Right renal pelvis (tissue), 4 donors: ENCODE results near the gene PHACTR1. TPM values are rescaled to one million over a fixed set of nuclear protein-coding genes. Genes with fewer than 3 reads are reported as not detected.

ENCODE experiments used
- DNase-seq, 4 donors: peaks; one replicate each; pipeline ENCODE4 v3.0.0-alpha.2; 2013; ENCODE audit warnings: low read depth in 4 of 4, low spot score in 3 of 4, missing footprints in 1 of 4
- polyA plus RNA-seq, 4 donors: library from polyadenylated mRNA; unstranded; fragments of 120-200 nt; gene quantifications; one replicate each; pipeline ENCODE4 v1.2.1, GENCODE V29; 2013; ENCODE audit not compliant: insufficient read length in 4 of 4

Gene PHACTR1
- polyA plus RNA-seq, 4 donors: 9.9 to 16.4 (median 13.6) TPM

DNA sequence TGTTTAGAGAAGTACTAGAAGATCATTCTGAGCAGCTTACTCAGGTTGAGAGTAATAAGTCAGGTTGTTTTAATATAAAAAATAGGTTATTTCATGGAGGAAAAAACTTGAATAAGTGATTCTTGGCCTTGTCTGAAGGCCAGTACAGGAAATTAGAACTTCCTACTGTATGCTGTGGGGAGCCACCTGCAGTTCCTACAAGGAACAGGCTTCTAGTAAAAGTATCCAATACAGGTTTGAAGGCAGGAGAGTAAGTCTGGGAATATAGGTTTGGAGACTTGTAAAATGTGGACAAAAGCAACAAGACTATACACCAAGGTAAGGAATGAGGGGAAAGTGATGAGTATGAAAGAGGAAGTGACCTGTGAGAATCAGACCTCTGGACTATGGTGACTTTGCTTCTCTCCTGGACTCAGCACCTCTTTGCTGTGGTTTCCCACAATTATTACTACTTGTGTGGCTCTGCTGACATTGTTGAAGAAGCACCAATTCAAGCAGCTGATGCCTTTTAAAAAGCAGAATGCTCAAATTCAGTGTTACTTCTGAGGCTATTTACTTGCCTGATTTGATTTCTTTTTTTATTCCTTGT lies 333.2 kb downstream of the PHACTR1 start:
- DNase-seq: no peak

DNA sequence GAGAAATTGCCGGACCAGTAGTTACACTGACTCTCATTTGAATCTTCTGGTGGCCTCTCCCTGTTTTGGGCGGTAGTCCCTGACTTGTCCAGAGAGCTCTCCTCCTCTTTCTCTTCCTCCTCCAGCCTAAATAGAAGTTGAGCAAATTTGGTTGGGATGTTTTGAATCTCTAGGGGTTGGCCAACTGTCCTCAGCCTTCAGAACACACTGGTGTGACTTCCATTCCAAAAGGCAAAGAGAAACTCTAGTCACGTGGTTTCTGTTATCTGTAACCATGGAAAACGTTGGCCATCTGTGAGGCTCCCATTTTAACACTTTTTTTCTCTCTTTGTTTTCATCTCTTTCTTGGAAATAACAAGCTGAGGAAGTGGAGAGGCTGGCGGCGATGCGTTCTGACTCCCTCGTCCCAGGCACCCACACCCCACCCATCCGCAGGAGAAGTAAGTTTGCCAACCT lies 336.5 kb downstream of the PHACTR1 start:
- DNase-seq: no peak

DNA sequence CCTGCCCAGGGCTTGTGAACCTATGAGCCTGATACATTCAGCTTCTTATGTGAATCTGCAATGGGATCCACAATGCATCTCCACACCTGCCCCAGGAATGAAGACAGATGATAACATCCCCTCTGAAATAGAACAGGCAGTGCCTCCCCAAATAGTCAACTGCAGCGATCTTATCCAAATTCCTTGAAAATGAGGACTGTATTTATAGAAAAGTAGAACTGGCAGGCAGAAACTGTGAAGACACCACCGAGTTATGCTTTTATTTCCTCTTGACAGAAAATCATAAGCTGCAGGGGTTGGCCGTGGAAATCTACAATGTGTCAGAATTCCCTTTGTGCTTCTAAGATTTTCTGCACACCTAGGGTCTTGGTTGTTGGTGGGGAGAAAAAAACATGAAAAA lies 341.5 kb downstream of the PHACTR1 start:
- no peak for DNase-seq

DNA sequence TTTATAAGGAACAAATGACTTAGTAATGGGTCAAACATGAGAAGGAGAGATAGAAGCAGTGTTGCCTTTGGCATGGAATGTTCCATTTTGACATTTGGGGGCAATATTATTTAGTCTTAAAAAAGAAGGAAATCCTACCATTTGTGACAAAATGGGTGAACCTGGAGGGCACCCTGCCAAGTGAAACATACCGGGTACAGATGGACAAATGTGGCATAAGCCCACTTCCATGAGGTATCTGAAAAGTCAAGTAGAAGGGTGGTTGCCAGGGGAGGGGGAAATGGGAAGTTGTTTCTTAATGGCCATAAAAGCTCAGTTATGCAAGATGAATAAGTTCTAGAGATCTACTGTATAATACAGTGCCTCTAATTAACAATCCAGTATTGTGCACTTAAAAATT lies 342.5 kb downstream of the PHACTR1 start:
- DNase-seq: no peak

DNA sequence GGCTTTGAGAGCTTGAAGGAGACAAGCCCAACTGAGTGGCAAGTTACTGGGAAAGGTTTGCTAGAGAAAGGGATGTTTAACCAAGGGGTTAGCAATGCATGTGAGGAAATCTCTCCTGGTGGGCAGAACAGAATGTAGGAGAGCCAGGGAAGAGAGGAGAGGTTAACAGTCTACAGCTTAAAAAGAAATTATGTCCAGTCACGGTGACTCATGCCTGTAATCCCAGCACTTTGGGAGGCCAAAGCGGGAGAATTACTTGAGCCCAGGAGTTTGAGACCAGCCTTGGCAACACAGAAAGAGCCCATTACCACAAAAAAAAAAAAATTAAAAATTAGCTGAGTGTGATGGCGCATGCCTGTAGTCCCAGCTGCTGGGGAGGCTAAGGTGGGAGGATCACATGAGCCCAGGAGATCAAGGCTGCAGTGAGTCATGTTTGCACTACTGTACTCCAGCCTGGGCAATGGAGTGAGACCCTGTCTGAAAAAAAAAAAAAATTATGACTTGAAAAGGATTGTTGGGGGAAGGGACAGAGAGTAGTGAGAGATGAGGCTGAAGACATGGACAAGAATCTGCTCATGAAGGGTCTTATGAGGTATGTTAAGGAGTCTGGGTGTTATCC lies 346.8 kb downstream of the PHACTR1 start:
- no peak for DNase-seq

DNA sequence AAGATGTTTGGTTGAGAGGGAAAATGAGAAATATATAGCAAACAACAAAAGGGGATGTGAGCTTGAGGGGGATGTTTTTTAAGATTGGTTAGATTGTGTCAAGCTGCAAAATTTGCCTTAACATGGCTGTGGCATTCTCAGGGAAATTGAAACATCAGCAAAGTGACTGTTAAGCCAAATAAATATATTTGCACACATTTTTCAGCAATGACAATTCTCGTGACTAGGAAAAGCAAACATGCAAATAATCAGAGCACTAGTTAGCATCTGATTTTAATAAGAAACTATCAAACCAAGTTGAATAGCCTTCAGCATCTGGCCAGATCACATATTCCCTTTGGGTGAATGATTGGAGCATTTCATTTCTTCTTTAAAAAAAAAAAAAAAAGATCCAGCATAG lies 349.0 kb downstream of the PHACTR1 start:
- no peak for DNase-seq

DNA sequence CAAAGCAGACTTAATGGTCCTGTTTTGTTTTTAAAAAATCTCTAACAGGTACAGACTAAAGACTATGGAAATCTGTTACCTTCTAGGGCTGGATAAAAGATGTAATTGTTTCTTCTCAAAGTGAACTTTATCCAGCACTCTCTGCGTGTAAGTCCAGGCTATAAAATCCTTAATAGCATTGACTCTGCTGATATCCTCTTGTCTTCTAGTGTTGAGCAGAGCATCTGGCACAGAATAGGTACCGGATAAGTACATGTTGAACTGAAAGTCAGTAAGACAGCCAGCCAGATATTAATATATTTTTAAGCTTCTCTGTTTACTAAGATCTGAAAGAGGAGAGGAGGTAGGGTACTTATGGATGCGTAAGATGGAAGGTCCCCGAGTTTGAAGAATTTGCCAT lies 349.5 kb downstream of the PHACTR1 start:
- no peak for DNase-seq

DNA sequence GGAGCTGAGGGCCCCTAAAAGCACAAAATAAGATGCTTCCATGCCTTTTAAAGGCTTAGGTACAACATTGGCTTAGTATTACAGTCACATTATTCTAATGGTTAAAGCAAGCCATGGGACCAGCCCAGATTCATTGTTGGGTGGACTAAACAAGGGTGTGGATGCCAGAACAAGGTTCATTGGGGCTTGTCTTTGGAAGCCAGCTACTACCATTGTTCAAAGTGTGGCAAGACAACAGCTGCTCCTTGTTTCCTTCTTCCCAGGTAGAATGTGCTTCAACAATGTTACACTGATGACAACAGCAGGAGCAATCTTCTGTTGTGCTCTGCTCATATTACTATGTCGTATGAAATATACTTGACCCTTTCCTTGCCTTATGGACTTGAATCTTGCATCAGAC lies 350.3 kb downstream of the PHACTR1 start:
- DNase-seq: no peak

DNA sequence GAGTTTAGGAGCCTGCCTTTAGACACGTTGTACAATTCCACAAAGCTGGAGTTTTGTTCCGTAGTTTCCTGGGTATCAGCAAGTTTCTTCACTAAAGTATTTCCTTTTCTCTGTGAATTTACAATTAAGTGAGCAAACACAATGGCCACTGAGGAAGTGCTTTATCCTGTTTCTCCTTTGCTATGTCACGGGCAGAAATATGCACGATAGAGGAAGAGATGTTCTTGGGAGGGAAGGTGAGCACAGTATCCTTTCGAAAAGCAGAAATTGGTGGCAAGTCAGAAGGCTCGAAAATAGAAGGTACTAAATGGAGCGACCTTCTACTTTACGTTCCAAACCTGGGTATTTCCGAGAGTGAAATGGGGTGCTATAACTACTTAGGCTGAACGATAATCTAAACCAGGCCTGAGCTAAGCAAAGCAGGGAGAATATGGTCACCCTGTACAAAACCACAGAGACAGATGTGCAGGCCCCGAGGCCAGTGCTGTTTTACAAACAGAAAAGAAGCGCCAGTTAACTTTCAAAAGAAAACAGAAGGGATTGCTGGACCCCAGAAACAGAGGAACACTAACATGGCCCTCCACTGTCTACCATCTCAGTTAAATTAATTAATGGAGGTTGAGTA lies 352.1 kb downstream of the PHACTR1 start:
- DNase-seq: no peak

DNA sequence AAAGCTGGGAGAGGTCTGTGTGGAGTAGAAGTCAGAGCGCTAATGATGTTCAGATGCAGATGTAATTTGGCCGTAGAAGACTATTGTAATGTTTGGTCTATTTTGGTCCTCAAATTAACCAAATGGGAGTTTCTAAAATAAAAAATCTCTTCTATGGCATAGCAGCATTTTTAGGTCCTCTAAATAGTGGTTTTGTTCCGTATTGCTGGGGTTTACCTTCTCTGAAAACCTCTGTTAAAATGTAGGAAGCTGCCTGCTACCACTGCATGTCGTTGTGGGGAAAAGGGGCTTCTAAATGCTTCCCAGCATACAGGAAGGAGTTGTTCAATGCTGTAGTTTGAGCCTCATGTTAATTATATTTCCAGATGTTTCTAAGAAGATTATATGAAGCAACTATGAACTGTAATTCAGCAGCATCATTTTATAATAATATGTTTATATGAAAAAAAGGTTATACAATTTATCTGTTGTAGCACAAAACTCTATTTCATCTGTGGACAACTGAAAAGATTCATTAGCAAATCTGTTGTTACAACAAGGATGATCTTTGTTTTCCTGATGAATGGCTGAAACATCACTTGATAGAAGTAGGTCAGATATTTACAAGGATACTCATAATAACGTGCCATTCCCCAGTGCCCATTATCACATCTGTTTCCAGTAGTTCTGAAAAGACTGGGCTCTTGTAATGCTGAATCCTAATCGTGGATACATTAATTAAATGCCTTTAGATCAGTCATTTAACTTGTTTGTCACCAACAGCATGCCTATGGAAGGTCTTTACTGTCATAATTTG lies 355.2 kb downstream of the PHACTR1 start:
- no peak for DNase-seq

DNA sequence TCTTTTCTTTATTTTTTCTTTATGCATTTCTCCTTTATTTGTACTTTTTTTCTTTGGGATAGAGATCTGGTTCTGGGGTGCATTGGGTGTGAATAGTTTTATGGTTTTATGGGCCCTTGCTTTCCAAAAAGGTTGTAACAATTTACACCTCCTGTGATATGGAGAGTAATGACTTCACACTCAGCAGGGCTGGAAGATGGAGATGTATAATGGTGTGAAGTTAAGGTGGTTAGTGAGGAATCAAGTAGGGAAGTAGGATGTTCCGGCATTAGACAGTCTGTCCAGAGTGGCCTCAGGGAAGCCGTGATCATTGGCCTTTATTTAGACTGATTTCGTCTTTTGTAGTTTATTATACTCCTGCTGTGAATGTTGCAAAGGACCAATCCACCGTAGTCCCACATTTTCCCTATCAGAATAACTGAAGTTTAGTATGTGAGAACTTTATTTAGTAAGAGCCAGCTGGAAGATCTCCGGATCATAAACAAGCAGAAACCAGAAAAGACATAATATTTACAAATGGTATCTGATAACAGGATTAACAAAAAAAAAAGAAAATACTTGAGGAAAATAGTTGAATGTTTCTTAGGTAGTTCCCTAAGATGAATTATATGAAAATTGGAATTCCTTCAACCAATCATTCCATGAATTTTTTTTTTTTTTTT lies 356.2 kb downstream of the PHACTR1 start:
- no peak for DNase-seq

DNA sequence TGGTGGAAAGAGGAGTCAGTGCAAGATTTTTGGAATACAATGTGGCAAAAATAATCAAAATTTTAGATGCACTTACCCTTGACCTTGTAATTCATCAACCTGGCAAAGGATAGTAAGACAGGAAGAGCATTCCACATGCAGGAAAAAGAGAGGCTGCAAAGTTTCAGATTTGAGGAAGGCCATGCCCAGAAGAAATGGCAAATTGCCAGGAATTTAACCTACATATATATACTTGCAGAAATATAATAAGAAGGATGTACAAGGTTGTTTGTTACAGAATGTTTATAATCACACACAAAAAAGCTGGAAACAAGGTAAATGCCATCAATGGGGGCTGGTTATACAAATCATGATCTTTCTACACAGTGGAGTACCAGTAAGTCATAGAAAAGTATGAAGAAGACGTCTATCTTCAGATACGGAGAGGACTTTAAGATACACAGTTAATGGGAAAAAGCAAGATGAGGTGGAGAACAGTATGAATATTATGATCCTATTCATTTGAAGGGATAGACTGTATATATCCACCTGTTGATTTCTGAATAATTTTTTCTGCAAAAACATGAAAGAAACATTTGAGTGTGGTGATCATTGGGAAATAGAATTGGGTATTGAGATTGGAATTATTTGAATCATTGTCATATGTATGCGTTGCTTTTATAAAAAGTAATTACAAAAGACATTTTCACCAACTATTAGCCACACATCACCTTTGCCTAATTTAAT lies 358.0 kb downstream of the PHACTR1 start:
- no peak for DNase-seq

DNA sequence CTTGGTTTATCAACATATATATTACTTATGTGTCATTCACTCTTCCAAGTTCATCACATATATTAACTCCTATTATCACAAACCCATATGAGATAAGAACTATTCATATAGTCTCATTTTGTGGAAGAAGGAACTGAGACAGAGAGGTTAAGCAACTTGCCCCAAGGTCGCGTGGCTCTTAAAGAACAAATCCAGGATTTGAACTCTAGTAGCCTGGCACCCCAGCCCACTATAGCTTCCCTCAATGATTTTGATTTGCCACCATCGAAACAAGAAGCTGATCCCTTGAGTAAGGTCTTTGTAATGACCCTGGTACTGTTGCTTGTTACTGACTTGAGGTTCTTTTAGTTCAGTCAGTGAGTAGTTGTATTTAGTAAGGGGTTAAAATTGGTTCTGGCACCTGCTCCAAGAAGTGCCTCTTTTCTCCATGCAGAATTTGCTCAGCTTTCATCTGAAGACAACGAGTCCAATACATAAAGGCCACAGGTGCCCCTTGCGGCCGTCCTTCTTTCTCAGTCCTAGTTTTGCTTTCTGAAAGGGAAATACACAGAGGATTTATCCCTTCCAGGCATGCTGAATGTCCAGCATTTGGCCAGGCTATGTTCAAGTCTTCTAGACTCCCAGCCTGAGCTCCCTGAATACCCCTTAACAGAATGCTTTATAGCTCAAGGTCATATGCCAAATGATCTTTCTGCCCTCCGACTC lies 358.7 kb downstream of the PHACTR1 start:
- DNase-seq: no peak

DNA sequence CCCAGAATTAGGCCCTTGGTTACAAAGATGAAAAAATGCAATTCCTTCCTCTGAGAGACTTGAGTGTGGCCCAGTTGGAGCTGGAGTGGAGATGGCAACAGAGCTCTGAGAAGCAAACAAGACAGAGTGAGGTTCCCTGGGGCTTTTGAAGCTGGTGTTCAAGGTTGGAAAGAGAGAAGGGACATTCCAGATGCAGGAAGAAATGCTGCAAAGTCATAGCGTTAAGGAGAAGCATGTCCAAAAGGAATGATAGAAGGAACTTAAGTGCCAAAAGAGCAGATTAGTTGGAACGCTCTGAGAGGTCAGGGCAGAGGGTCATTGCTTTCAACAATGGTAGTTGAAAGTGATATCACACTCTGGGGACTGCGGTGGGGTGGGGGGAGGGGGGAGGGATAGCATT lies 360.0 kb downstream of the PHACTR1 start:
- DNase-seq: no peak

DNA sequence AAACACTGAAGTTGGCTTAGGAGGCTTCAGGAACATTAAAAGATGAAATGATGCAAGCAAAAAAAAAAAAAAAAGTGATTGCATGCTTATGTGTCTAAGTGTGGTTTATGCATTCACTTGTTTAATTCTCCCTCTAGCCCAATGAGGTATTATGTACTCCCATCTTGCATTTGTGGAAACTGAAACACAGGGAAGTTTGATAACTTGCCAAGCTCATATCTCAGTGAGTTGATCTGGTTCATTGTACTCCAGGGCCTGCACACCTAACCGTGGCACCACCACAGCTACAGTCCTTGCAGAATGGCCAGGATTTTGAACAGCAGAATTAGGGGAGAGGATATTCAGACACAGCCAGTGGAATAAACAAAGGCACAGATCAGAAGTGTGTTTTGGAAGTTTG lies 360.6 kb downstream of the PHACTR1 start:
- no peak for DNase-seq

DNA sequence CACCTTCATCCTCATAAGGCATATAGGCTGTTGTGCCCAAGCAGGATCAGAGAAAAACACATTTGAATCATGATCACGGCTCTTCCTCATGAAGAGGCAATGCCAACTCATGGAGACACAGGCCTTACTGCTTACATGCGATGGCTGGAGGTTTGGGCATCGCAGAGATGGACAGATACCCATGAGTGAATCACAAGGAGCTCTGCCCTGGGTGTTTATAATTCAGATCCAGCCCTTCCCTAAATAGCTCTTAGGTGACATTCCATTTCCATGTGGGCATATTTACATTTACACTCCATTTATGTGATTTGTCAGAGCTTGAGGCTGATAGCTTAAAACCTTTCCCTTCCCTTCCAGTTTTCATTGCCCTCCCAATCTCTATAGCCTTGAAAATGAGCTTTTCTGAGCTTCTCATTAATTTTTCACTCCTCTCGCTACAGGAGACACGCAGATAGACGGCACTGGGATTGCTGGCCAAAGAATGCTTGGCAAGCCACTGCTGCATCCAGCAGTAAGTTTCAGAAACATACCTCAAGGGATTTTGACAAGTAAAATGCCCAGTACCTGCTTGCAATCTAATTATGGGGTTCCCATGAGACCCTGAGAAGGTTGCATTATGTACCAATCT lies 362.6 kb downstream of the PHACTR1 start:
- DNase-seq: no peak

DNA sequence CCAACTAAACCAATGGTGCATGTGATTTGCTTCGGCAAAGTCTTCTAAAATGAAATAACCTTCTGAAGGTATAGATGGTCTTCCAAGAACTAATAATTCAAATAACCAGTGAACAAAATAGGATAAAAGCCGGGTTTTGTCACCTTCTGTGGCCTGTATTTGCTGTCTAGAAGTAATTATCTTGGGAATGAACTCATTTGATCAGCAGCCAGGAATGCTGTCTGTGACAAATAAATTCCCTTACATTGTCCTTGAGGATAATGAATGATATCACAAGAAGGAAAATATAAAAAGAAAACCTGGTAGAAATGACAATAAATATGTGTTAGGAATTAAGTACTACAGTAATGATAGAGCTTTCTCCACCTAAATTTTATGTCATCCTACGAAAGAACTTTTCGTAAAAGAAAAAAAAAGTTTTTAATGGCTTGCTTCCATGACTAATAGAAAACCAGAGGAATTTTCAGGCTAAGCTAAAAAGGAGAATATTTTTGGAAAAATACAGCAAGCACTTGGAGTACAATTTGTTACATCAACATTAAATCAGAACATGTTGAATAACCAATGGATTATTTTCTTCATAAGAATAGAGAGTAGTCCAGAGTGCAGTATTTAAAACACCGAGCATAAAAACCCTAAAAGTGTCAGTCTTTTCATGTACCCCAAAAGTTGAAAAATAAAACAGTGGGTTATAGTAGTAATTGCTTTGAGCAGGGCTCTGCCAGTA lies 364.1 kb downstream of the PHACTR1 start:
- no peak for DNase-seq

DNA sequence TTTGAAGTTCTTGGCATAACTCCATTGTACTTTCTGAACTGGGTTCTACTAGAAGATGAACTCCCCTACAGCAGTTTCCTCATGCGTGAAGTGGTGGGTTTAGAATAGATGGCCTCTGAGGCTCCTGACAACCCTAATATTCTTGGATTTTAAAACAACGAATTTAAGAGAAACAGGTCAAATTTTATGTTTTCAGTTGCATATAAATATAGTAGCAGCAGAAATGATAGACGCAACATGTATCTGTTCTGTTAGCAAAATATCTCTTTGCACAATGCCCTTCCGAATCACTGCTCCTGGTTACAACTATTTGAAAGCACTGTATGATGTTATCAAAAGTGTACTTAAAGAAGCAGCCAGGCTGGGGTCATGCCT lies 364.6 kb downstream of the PHACTR1 start:
- no peak for DNase-seq
